Measurements from ENCODE around the gene UMODL1.

Gene UMODL1

DNA sequence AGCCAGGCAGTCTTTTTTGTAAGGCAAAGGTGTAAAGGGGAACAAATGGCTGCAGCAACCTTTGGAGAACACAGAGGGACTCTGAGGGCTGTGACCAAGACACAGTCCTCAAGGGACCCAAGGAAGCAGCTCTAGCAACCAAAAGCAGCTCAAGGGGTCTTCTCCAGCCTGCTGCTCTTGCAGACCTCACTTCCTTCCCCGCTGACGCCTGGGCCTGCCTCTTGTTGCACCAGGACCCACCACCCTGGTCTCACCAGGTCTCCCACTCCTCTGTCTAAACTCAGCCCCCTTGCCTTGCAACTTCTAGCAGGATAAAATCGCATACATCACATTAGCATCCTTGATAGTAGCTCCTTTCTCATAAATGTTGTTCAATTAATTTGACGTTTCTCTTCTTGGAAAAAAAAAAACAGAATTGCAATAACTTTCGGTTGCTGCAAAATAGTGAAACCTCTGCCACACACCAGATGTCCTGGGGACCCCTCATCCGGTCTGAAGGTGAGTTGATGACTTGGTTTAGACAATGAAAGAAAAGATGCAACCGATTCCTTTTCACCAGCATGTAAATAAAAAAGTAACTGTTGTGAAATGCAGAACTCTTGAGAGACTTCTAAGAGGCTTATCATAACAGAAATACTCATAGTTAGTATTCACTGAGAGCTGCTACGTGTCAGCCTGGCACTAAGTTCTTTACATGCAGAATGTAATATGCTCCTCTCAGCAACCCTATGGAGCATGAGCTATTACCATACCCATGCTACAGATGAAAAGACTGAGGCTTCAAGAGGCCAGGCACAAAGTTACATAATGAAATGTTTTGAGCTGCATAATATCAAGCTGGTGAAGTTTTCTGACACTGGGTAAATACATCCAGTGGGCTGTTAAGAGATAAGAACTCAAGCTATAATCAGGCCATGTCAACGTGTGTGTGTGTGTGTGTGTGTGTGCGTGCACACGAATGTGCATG, 58.5 kb downstream of the UMODL1 start:
- no peak overlapping the region for H3K4me3 ChIP-seq (ENCODE audit: low read length)
- TF ChIP-seq, protein P1, sequence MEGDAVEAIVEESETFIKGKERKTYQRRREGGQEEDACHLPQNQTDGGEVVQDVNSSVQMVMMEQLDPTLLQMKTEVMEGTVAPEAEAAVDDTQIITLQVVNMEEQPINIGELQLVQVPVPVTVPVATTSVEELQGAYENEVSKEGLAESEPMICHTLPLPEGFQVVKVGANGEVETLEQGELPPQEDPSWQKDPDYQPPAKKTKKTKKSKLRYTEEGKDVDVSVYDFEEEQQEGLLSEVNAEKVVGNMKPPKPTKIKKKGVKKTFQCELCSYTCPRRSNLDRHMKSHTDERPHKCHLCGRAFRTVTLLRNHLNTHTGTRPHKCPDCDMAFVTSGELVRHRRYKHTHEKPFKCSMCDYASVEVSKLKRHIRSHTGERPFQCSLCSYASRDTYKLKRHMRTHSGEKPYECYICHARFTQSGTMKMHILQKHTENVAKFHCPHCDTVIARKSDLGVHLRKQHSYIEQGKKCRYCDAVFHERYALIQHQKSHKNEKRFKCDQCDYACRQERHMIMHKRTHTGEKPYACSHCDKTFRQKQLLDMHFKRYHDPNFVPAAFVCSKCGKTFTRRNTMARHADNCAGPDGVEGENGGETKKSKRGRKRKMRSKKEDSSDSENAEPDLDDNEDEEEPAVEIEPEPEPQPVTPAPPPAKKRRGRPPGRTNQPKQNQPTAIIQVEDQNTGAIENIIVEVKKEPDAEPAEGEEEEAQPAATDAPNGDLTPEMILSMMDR (IDR thresholded peaks at IDR 0.05; ENCODE audit: insufficient read depth, low read depth, low read length, missing control alignments): no peak
- DNase-seq (ENCODE audit: low read depth): no peak

DNA sequence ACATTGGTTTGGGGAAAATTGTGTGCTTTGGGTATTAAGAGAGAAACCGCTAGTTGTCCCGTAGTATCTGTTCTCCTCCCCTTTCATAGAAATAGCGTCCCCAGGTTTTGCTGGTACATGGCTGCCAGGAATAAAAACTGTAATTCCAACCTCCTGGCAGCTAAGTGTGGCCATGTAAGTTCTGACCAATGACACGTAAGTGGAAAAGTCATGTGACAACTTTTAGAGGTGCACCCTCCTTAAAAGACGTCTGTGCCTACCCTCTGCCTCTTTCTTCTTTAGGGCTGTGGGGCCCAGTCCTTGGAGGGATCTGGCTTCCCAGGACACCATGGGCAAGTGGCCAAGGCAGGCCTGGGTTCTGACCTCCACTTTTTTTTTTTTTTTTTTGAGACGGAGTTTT, 59.3 kb downstream of the UMODL1 start:
- H3K4me3 ChIP-seq (ENCODE audit: low read length): no peak overlapping the region
- TF ChIP-seq, protein P1 (IDR thresholded peaks at IDR 0.05; ENCODE audit: insufficient read depth, low read depth, low read length, missing control alignments): no peak
- DNase-seq (ENCODE audit: low read depth): no peak

DNA sequence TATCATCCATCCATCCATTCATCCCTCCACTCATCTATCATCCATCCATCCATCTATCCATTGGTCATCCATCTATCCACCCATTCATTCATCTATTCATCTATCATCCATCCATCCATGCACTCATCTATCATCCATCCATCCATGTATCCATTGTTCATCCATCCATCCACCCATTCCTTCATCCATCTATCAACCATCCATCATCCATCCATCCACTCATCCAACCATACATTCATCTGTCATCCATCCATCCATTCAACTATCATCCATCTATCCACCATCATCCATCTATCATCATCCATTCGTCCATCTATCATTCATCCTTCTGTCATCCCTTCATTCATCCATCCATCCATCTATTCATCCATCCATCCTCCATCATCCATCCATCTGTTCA, 61.1 kb downstream of the UMODL1 start:
- TF ChIP-seq, protein P1 (IDR thresholded peaks at IDR 0.05; ENCODE audit: insufficient read depth, low read depth, low read length, missing control alignments): no peak
- H3K4me3 ChIP-seq (ENCODE audit: low read length): no peak overlapping the region
- no peak for DNase-seq (ENCODE audit: low read depth)

DNA sequence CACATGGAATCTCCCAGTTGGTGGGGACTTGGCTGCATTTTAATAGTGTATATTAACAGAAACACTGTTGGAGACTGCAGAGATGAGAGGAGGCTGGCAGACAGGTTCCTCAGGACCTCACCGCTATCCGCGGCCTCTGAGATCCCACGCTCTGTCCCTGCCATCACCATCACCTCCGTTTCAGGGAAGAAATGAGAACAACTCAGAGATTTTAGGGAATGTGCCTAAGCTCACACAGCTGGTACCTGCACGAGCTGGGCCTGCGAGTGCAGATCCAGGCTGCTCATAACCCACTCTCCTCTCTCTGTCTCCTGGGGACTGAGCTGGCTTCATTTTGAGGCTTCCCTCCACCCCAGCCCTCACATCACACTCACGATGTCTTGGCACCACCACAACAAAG, 62.0 kb downstream of the UMODL1 start:
- TF ChIP-seq, protein P1 (IDR thresholded peaks at IDR 0.05; ENCODE audit: insufficient read depth, low read depth, low read length, missing control alignments): no peak
- DNase-seq (ENCODE audit: low read depth): no peak
- no peak overlapping the region for H3K4me3 ChIP-seq (ENCODE audit: low read length)

DNA sequence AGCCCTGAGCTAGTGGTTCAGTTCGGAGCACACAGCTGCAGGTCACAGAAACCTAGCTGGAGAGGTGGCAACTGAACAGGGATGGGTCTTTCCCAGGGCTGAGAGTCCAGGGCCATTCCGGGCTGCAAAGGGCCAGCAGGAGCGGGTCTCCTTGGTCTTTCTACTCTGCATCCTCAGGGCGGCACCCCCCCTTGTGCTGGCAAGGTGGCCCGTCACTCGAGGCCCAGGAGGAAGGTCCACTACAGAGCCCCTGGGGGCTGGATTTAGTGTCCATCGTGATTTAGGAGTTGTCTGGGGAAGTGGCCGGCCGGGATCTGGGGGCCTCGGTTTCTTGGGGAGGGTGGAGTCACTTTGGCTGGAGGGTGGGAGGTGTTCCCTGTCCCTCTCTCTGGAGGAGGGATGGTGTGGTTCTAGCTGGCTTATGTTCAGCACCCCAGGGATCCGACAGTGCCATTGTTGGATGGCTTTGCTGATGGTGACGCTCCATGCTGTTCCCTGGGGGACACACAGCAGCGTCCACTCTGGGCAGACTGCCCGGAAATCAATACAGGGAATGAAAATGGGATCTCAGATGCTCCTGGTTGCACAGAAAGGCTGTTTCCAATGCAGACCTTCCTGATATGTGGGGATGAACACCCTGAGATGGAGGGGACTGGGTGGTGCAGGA, 64.4 kb downstream of the UMODL1 start:
- DNase-seq (ENCODE audit: low read depth): no peak
- no peak overlapping the region for H3K4me3 ChIP-seq (ENCODE audit: low read length)
- TF ChIP-seq, protein P1 (IDR thresholded peaks at IDR 0.05; ENCODE audit: insufficient read depth, low read depth, low read length, missing control alignments): no peak

DNA sequence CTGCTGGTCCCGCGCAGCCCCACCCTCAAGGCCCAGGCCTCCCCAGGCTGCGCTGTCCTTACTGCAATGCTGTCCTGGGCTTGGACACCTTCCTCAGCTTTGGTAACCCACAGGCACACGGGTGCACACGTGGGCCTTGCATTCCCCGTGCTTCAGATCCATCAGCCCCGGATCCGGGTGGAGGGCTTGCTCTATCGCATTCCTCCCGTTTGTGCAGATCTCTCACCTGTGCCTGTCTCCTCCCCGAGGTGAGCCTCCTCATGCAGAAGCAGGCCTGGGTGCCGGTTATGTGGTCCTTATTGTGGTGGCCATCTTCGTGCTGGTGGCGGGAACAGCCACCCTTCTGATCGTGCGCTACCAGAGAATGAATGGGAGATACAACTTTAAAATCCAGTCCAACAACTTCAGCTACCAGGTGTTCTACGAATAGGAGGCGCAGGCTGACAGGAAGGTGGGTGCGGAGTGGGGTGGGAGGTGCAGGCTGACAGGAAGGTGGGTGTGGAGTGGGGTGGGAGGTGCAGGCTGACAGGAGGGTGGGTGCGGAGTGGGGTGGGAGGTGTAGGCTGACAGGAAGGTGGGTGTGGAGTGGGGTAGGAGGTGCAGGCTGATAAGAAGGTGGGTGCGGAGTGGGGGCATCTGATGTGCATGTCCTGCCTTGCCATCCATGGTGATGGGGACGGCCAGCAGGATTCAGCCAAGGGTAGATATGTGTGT, 66.2 kb downstream of the UMODL1 start:
- no peak overlapping the region for H3K4me3 ChIP-seq (ENCODE audit: low read length)
- no peak for DNase-seq (ENCODE audit: low read depth)
- TF ChIP-seq, protein P1 (IDR thresholded peaks at IDR 0.05; ENCODE audit: insufficient read depth, low read depth, low read length, missing control alignments): no peak

Data from epithelial cell of esophagus (primary cell).